GM12878 (cell line): ENCODE data around the gene CHCHD6. TPM values are rescaled to one million over a fixed set of nuclear protein-coding genes. Genes with fewer than 3 reads are reported as not detected.

ENCODE experiments used
- ATAC-seq: fragments of 200-7000 bp; cut with Tn5 transposase; 3 replicates; pipeline ENCODE4 v1.9.1; 2020; ENCODE audit warnings: mild to moderate bottlenecking, moderate library complexity
- BruUV-seq: library from RNA; stranded (reverse); fragments of 400-500 nt; replicated peaks from 2 replicates; lab custom pipeline; 2021; lab: Mats Ljungman, UMichigan
- CTCF ChIA-PET: fragments of 300-600 bp; sonication (Branson Sonifier 250); formaldehyde crosslinking; extraction: SDS; loops from one replicate; lab custom pipeline; 2021; ENCODE audit warnings: inconsistent platforms; lab: Yijun Ruan, JAX
- POLR2A ChIA-PET: fragments of 350-600 bp; formaldehyde crosslinking; extraction: SDS; loops from one replicate; lab custom pipeline; 2021; ENCODE audit warnings: inconsistent platforms; lab: Charles Lee
- RAD21 ChIA-PET: fragments of 300-600 bp; sonication (Branson Sonifier 250); formaldehyde crosslinking; loops from one replicate; lab custom pipeline; 2023; ENCODE audit warnings: antibody characterized with exemption; ENCODE audit not compliant: unreplicated experiment; lab: Charles Lee
- SMC1A ChIA-PET: fragments of 300-600 bp; sonication (Branson Sonifier 250); formaldehyde crosslinking; loops from one replicate; lab custom pipeline; 2023; ENCODE audit not compliant: unreplicated experiment, uncharacterized antibody; lab: Charles Lee
- DNase-seq: peaks from one replicate; pipeline ENCODE4 v3.0.0-alpha.2; 2011; ENCODE audit warnings: low read depth, low spot score
- FAIRE-seq: peaks from 3 replicates; lab custom pipeline; 2011; peaks lifted over from hg19 to GRCh38; lab: Jason Lieb, UNC
- H2AFZ ChIP-seq: 2 replicates; pipeline ENCODE4 v1.6.0; 2011; ENCODE audit warnings: low read depth, low read length, control low read depth; ENCODE audit not compliant: control insufficient read depth
- H3K27ac ChIP-seq: 2 replicates; pipeline ENCODE4 v1.5.1; 2011; ENCODE audit warnings: control low read depth; ENCODE audit not compliant: control insufficient read depth, insufficient read depth
- H3K27me3 ChIP-seq, 2 experiments: replicated peaks in 1 of 2; 2 replicates each; pipeline versions ENCODE4 v1.6.0 to v1.6.1; 2011; ENCODE audit warnings: low read length in 1 of 2; ENCODE audit not compliant: control insufficient read depth in 2 of 2, insufficient read depth in 2 of 2
- H3K36me3 ChIP-seq, 2 experiments: 2 replicates each; pipeline ENCODE4 v1.5.1; 2011; ENCODE audit warnings: low read length in 1 of 2; ENCODE audit not compliant: control insufficient read depth in 2 of 2, insufficient read depth in 2 of 2
- H3K4me1 ChIP-seq: 2 replicates; pipeline ENCODE4 v1.6.1; 2011; ENCODE audit warnings: mild to moderate bottlenecking, low read length, moderate library complexity, mixed read lengths; ENCODE audit not compliant: control insufficient read depth, insufficient read depth
- H3K4me2 ChIP-seq: 2 replicates; pipeline ENCODE4 v1.6.0; 2011; ENCODE audit warnings: control low read depth; ENCODE audit not compliant: control insufficient read depth, insufficient read depth
- H3K4me3 ChIP-seq: fragments of 200-600 bp; sonication (generic); 2 replicates; pipeline ENCODE4 v1.5.1; 2016
- H3K79me2 ChIP-seq: 2 replicates; pipeline ENCODE4 v1.6.0; 2011; ENCODE audit warnings: low read length; ENCODE audit not compliant: control insufficient read depth, insufficient read depth
- H3K9ac ChIP-seq: 2 replicates; pipeline ENCODE4 v1.8.0; 2011; ENCODE audit warnings: low read length, control low read depth, mixed read lengths; ENCODE audit not compliant: control insufficient read depth, insufficient read depth
- H3K9me3 ChIP-seq: replicated peaks from 3 replicates; pipeline ENCODE4 v1.5.1; 2011; ENCODE audit warnings: mild to moderate bottlenecking, low read length; ENCODE audit not compliant: control insufficient read depth, insufficient read depth
- H4K20me1 ChIP-seq: 2 replicates; pipeline ENCODE4 v1.6.0; 2011; ENCODE audit not compliant: control insufficient read depth, insufficient read depth
- ATF7 ChIP-seq: fragments of 450-650 bp; IDR thresholded peaks from 2 replicates; pipeline ENCODE4 v1.6.1; 2016; ENCODE audit warnings: low read depth, mild to moderate bottlenecking
- BACH1 ChIP-seq: fragments of 450-650 bp; IDR thresholded peaks from 2 replicates; pipeline ENCODE4 v1.6.1; 2017; ENCODE audit warnings: mild to moderate bottlenecking, borderline replicate concordance
- CBX5 ChIP-seq: sonication (generic); IDR thresholded peaks from 2 replicates; pipeline ENCODE4 v1.6.1; 2016; ENCODE audit warnings: low read depth, moderate library complexity, mild to moderate bottlenecking, inconsistent platforms
- DPF2 ChIP-seq: fragments of 450-650 bp; IDR thresholded peaks from 2 replicates; pipeline ENCODE4 v1.6.1; 2017; ENCODE audit warnings: mild to moderate bottlenecking
- E2F4 ChIP-seq: IDR thresholded peaks from 2 replicates; pipeline ENCODE4 v1.6.1; 2012; ENCODE audit warnings: low read depth, low read length, improper control_type of control experiment
- IKZF2 ChIP-seq, 2 experiments: fragments of 450-650 bp; IDR thresholded peaks; 2 replicates each; pipeline ENCODE4 v1.6.1; 2017; ENCODE audit warnings: mild to moderate bottlenecking in 2 of 2, moderate library complexity in 2 of 2
- MXI1 ChIP-seq: fragments of 150-350 bp; IDR thresholded peaks from 2 replicates; pipeline ENCODE4 v1.6.1; 2011; ENCODE audit warnings: low read depth, mild to moderate bottlenecking, inconsistent platforms, low read length, improper control_type of control experiment
- NKRF ChIP-seq: fragments of 450-650 bp; conservative IDR thresholded peaks from 2 replicates; pipeline ENCODE4 v1.6.1; 2017; ENCODE audit warnings: mild to moderate bottlenecking, moderate library complexity
- SKIL ChIP-seq: fragments of 450-650 bp; IDR thresholded peaks from 2 replicates; pipeline ENCODE4 v1.6.1; 2017; ENCODE audit warnings: mild to moderate bottlenecking, low read depth, inconsistent platforms; ENCODE audit not compliant: poor library complexity, severe bottlenecking
- SMAD1 ChIP-seq: fragments of 450-650 bp; IDR thresholded peaks from 2 replicates; pipeline ENCODE4 v1.6.1; 2018; ENCODE audit warnings: mild to moderate bottlenecking, low read depth; ENCODE audit not compliant: partially characterized antibody
- TAF1 ChIP-seq: IDR thresholded peaks from 2 replicates; pipeline ENCODE4 v1.6.1; 2011; ENCODE audit warnings: mild to moderate bottlenecking, low read depth, low read length, borderline replicate concordance
- WRNIP1 ChIP-seq: IDR thresholded peaks from 2 replicates; pipeline ENCODE4 v1.6.1; 2011; ENCODE audit warnings: low read depth, low read length, improper control_type of control experiment, borderline replicate concordance
- YBX1 ChIP-seq: fragments of 450-650 bp; IDR thresholded peaks from 2 replicates; pipeline ENCODE4 v1.6.1; 2016; ENCODE audit warnings: antibody characterized with exemption
- WGBS: methylation state at CpG from one replicate; pipeline ENCODE4 v1.1.6; 2016; ENCODE audit warnings: low lambda C conversion rate; ENCODE audit not compliant: insufficient replicate concordance, insufficient coverage; ENCODE audit errors: missing lambda C conversion rate; 5-methylcytosine and 5-hydroxymethylcytosine counted together
- in situ Hi-C: fragments of 300-500 bp; cut with MboI; formaldehyde crosslinking; loops from 9 replicates; pipeline ENCODE4 v1.14.3; 2018; ENCODE audit warnings: mixed read lengths
- intact Hi-C: fragments of 100-400 bp; cut with micrococcal nuclease; formaldehyde crosslinking; loops from one replicate; pipeline ENCODE4 v1.14.2; 2022; ENCODE audit not compliant: unreplicated experiment
- polyA plus RNA-seq, 11 experiments: library from polyadenylated mRNA; depleted of rRNA in 4 of 11; unstranded in 6 of 11; stranded (reverse) in 5 of 11; fragments of >200 nt; fragmentation: Nextera tagmentation in 4 of 11; fragmentation: Illumina TruSeq in 1 of 11; extraction: Ambion mirVana in 4 of 11; extraction: Trizol in 1 of 11; gene quantifications; 1 replicate in 1 of 11; 2 replicates in 10 of 11; pipeline versions ENCODE4 v1.2.1 to v1.2.3, GENCODE V29; 2011 to 2016; ENCODE audit warnings: inconsistent platforms in 2 of 11, missing spikeins in 2 of 11, low read depth in 1 of 11
- total RNA-seq, 4 experiments: library from RNA; depleted of rRNA in 3 of 4; stranded (reverse); fragments of >200 nt in 3 of 4; fragmentation: Illumina TruSeq in 1 of 4; extraction: Trizol in 1 of 4; gene quantifications; 2 replicates each; pipeline versions ENCODE4 v1.2.1 to v1.2.3, GENCODE V29; 2013 to 2021

Gene CHCHD6
- total and polyA plus RNA-seq, 10 of the 15 experiments (the other 5 are each of a cell fraction or from before 2014, with no cell fraction given): 2.7 to 16.7 (median 12.3) TPM

GRCh38 chr3:127006781-127007436 lies 302.9 kb downstream of the CHCHD6 start:
- POLR2A ChIA-PET: no interaction called here
- TF ChIP-seq TAF1 (no peak), CBX5 (no peak), IKZF2 (IDR thresholded peaks at IDR 0.05) (no peak), ATF7 (no peak), E2F4 (no peak)
- BruUV-seq: no TSS peak
- CTCF ChIA-PET: no interaction called here
- intact Hi-C loops (no loop called here), in situ Hi-C loops (no loop called here)
- Histone ChIP-seq H3K4me1 (peaks cover 7% of the 10 kb centered on the region), H2AFZ (no peak overlapping the region), H3K79me2 (no peaks in the 10 kb centered on the region), H3K27me3 (no peaks in the 10 kb centered on the region), H3K9me3 (no peaks in the 10 kb centered on the region), H3K36me3 (peaks cover 0 to 10% of the 10 kb centered on the region in 2 experiments; a peak in 2 of 4 replicates), H3K9ac (no peak overlapping the region), H3K4me2 (no peak overlapping the region), H4K20me1 (no peaks in the 10 kb centered on the region), H3K4me3 (no peak overlapping the region), H3K27ac (no peak overlapping the region)
- ATAC-seq (no peak), DNase-seq (no peak), FAIRE-seq (no peak)
- RAD21 ChIA-PET: no interaction called here
- WGBS: 43% methylated on average over 8 of the region's 8 CpGs
- SMC1A ChIA-PET: no interaction called here

- intact Hi-C loops (no loop called here), in situ Hi-C loops (no loop called here)
- 74% methylated on average over 10 of the region's 10 CpGs for WGBS
- BruUV-seq: no TSS peak
- Histone ChIP-seq H2AFZ (no peak overlapping the region), H3K36me3 (peaks cover 0 to 10% of the 10 kb centered on the region in 2 experiments; a peak in 2 of 4 replicates), H3K9ac (no peak overlapping the region), H3K4me1 (no peaks in the 10 kb centered on the region), H3K27me3 (no peaks in the 10 kb centered on the region), H3K4me3 (no peak overlapping the region), H3K79me2 (no peaks in the 10 kb centered on the region), H3K9me3 (no peaks in the 10 kb centered on the region), H3K27ac (no peak overlapping the region), H3K4me2 (no peak overlapping the region), H4K20me1 (no peaks in the 10 kb centered on the region)
- ChIA-PET SMC1A (no interaction called here), CTCF (no interaction called here), RAD21 (no interaction called here), POLR2A (no interaction called here)
- ATAC-seq (no peak), DNase-seq (no peak), FAIRE-seq (no peak)
- TF ChIP-seq DPF2 (no peak), BACH1 (no peak), WRNIP1 (no peak), SKIL (no peak), NKRF (no peak), SMAD1 (no peak), YBX1 (no peak), MXI1 (no peak)
Observed at GRCh38 chr3:127008236-127008635, 304.2 kb downstream of the CHCHD6 start.
